SK-N-SH (cell line): ENCODE results near the gene ZBTB5.

Source experiments
- CTCF ChIP-seq: fragments of 200-600 bp; sonication (generic); IDR thresholded peaks from 2 replicates; pipeline ENCODE4 v1.6.1; 2017; ENCODE audit warnings: antibody characterized with exemption, mild to moderate bottlenecking, moderate library complexity
- GABPA ChIP-seq: IDR thresholded peaks from 2 replicates; pipeline ENCODE4 v1.4.0; 2012; ENCODE audit warnings: low read depth, mild to moderate bottlenecking
- JUND ChIP-seq: IDR thresholded peaks from 2 replicates; pipeline ENCODE4 v1.4.0; 2012
- MXI1 ChIP-seq: IDR thresholded peaks from 2 replicates; pipeline ENCODE4 v1.6.1; 2012; ENCODE audit warnings: mild to moderate bottlenecking, low read depth, low read length, improper control_type of control experiment
- RAD21 ChIP-seq: IDR thresholded peaks from 2 replicates; pipeline ENCODE4 v1.6.1; 2012; ENCODE audit warnings: mild to moderate bottlenecking, low read length
- SIN3A ChIP-seq: IDR thresholded peaks from 2 replicates; pipeline ENCODE4 v1.6.1; 2012; ENCODE audit warnings: low read depth, mild to moderate bottlenecking, low read length, moderate library complexity, borderline replicate concordance
- USF2 ChIP-seq: fragments of 150-350 bp; IDR thresholded peaks from 2 replicates; pipeline ENCODE4 v1.6.1; 2017; ENCODE audit warnings: antibody characterized with exemption, low read length, low read depth, borderline replicate concordance

GRCh38 chr9:37486256-37486615, 21.0 kb upstream of the ZBTB5 start:
- no peak for TF ChIP-seq RAD21
- TF ChIP-seq CTCF: no peak
- no peak for TF ChIP-seq MXI1
- TF ChIP-seq JUND: no peak
- TF ChIP-seq USF2: no peak
- TF ChIP-seq SIN3A: no peak
- no peak for TF ChIP-seq GABPA
